ENCODE data around the gene HEG1. TPM values are rescaled to one million over a fixed set of nuclear protein-coding genes. Genes with fewer than 3 reads are reported as not detected.

The HEG1 gene
- total RNA-seq, 1 experiment from 2014 or later = 8.6 TPM

GRCh38 chr3:125103406-125103805, 47.6 kb upstream of the HEG1 start:
- POLR2A ChIA-PET = interaction anchor here (0.6 kb wide), 1 partner anchor 160 kb away, joined by 6 read pairs; no protein-coding TSS in a partner anchor
- BruUV-seq (replicated peaks) = no TSS peak
- CTCF ChIA-PET = no interaction called here
- H3K4me1 Mint-ChIP-seq (ENCODE audit: insufficient read depth, unreplicated experiment) = peaks cover 13% of the 10 kb centered on the region
- H3K27me3 Mint-ChIP-seq (ENCODE audit: insufficient read depth, unreplicated experiment) = no peaks in the 10 kb centered on the region
- TF ChIP-seq CTCF (IDR thresholded peaks at IDR 0.05; ENCODE audit: unreplicated experiment) = no peak
- H3K4me3 Mint-ChIP-seq (ENCODE audit: unreplicated experiment) = no peak overlapping the region
- intact Hi-C loops (cut with micrococcal nuclease) = no loop called here
- H3K27ac Mint-ChIP-seq (ENCODE audit: low read depth, unreplicated experiment) = no peak overlapping the region
- peaks cover 18% of the 10 kb centered on the region for H3K9me3 Mint-ChIP-seq (ENCODE audit: unreplicated experiment)
- H3K36me3 Mint-ChIP-seq (ENCODE audit: insufficient read depth, unreplicated experiment) = peaks cover 5% of the 10 kb centered on the region
- no peak for DNase-seq (ENCODE audit: unreplicated experiment)

- no peak overlapping the region for H3K4me3 Mint-ChIP-seq (ENCODE audit: unreplicated experiment)
- H3K9me3 Mint-ChIP-seq (ENCODE audit: unreplicated experiment) = peaks cover 18% of the 10 kb centered on the region
- BruUV-seq (replicated peaks) = no TSS peak
- POLR2A ChIA-PET = interaction anchor here (0.5 kb wide), 1 partner anchor 24 kb away, joined by 3 read pairs; no protein-coding TSS in a partner anchor
- intact Hi-C loops (cut with micrococcal nuclease) = no loop called here
- no peak for DNase-seq (ENCODE audit: unreplicated experiment)
- H3K4me1 Mint-ChIP-seq (ENCODE audit: insufficient read depth, unreplicated experiment) = peaks cover 8% of the 10 kb centered on the region
- H3K27me3 Mint-ChIP-seq (ENCODE audit: insufficient read depth, unreplicated experiment) = no peaks in the 10 kb centered on the region
- H3K36me3 Mint-ChIP-seq (ENCODE audit: insufficient read depth, unreplicated experiment) = peaks cover 5% of the 10 kb centered on the region
- CTCF ChIA-PET = no interaction called here
- H3K27ac Mint-ChIP-seq (ENCODE audit: low read depth, unreplicated experiment) = no peak overlapping the region
- no peak for TF ChIP-seq CTCF (IDR thresholded peaks at IDR 0.05; ENCODE audit: unreplicated experiment)
Observed at GRCh38 chr3:125102470-125102869, 46.7 kb upstream of the HEG1 start.

- Mint-ChIP-seq H3K9me3 (ENCODE audit: unreplicated experiment) (peaks cover 7% of the 10 kb centered on the region), H3K27me3 (ENCODE audit: insufficient read depth, unreplicated experiment) (no peaks in the 10 kb centered on the region)
- CTCF ChIA-PET = interaction anchor here (0.5 to 0.8 kb wide), 3 partner anchors 43 to 104 kb away, joined by 3 to 6 read pairs (median 3); no protein-coding TSS in a partner anchor
Observed at GRCh38 chr3:125098611-125099291, 43.0 kb upstream of the HEG1 start.

GRCh38 chr3:125090649-125091048, 34.9 kb upstream of the HEG1 start:
- ChIA-PET POLR2A (no interaction called here), CTCF (interaction anchor here (1.1 kb wide), 1 partner anchor 25 kb away, joined by 3 read pairs; no protein-coding TSS in a partner anchor)
- no peak for DNase-seq (ENCODE audit: unreplicated experiment)

More at GRCh38 chr3:125098611-125099291, 43.0 kb upstream of the HEG1 start:
- no peak overlapping the region for H3K4me3 Mint-ChIP-seq (ENCODE audit: unreplicated experiment)
- intact Hi-C loops (cut with micrococcal nuclease) = no loop called here
- H3K4me1 Mint-ChIP-seq (ENCODE audit: insufficient read depth, unreplicated experiment) = peaks cover 6% of the 10 kb centered on the region
- no peaks in the 10 kb centered on the region for H3K36me3 Mint-ChIP-seq (ENCODE audit: insufficient read depth, unreplicated experiment)
- no peak for TF ChIP-seq CTCF (IDR thresholded peaks at IDR 0.05; ENCODE audit: unreplicated experiment)
- POLR2A ChIA-PET = interaction anchor here (1.0 kb wide), 1 partner anchor 18 kb away, joined by 3 read pairs; no protein-coding TSS in a partner anchor
- no peak overlapping the region for H3K27ac Mint-ChIP-seq (ENCODE audit: low read depth, unreplicated experiment)
- DNase-seq (ENCODE audit: unreplicated experiment) = no peak
- BruUV-seq (replicated peaks) = no TSS peak

More at GRCh38 chr3:125090649-125091048, 34.9 kb upstream of the HEG1 start:
- Mint-ChIP-seq H3K4me1 (ENCODE audit: insufficient read depth, unreplicated experiment) (no peaks in the 10 kb centered on the region), H3K9me3 (ENCODE audit: unreplicated experiment) (no peaks in the 10 kb centered on the region), H3K27ac (ENCODE audit: low read depth, unreplicated experiment) (no peak overlapping the region), H3K27me3 (ENCODE audit: insufficient read depth, unreplicated experiment) (no peaks in the 10 kb centered on the region), H3K36me3 (ENCODE audit: insufficient read depth, unreplicated experiment) (peaks cover 6% of the 10 kb centered on the region), H3K4me3 (ENCODE audit: unreplicated experiment) (no peak overlapping the region)
- TF ChIP-seq CTCF (IDR thresholded peaks at IDR 0.05; ENCODE audit: unreplicated experiment) = no peak
- intact Hi-C loops (cut with micrococcal nuclease) = no loop called here
- BruUV-seq (replicated peaks) = no TSS peak

Data from MCF 10A (cell line).